A549 treated with Mapracorat at 1 μM for 4 hours (cell line): ENCODE measurements around the gene SNAP23. TPM values are rescaled to one million over a fixed set of nuclear protein-coding genes. Genes with fewer than 3 reads are reported as not detected.

ENCODE experiments used
- total RNA-seq: library from RNA; stranded (reverse); fragments of 200-300 nt; extraction: Qiagen RNA extraction; gene quantifications from 5 replicates; pipeline ENCODE4 v1.2.3, GENCODE V29; 2022

SNAP23 gene
- 15.8 to 40.2 TPM (median 16.1 TPM) in 5 replicates for total RNA-seq

GRCh38 chr15:42495361-42496212 lies at the start of gene SNAP23:
SNAP23 (plus strand) TSS chr15:42495634; CDS start chr15:42511847, 16,213 bp downstream.

GRCh38 chr15:42490671-42491538 lies 4.5 kb upstream of the SNAP23 start, which contains the start of gene ZNF106:
ZNF106 (minus strand) TSS chr15:42491141; CDS start chr15:42472289, 18,852 bp downstream.

GRCh38 chr15:42548249-42549031 lies 53.0 kb downstream of the SNAP23 start, which contains the start of the genes HAUS2 and LRRC57:
HAUS2 (plus strand) TSS chr15:42548838; CDS start chr15:42548873, 35 bp downstream.
LRRC57 (minus strand) TSS chr15:42548793; CDS start chr15:42548434, 359 bp downstream.

DNA sequence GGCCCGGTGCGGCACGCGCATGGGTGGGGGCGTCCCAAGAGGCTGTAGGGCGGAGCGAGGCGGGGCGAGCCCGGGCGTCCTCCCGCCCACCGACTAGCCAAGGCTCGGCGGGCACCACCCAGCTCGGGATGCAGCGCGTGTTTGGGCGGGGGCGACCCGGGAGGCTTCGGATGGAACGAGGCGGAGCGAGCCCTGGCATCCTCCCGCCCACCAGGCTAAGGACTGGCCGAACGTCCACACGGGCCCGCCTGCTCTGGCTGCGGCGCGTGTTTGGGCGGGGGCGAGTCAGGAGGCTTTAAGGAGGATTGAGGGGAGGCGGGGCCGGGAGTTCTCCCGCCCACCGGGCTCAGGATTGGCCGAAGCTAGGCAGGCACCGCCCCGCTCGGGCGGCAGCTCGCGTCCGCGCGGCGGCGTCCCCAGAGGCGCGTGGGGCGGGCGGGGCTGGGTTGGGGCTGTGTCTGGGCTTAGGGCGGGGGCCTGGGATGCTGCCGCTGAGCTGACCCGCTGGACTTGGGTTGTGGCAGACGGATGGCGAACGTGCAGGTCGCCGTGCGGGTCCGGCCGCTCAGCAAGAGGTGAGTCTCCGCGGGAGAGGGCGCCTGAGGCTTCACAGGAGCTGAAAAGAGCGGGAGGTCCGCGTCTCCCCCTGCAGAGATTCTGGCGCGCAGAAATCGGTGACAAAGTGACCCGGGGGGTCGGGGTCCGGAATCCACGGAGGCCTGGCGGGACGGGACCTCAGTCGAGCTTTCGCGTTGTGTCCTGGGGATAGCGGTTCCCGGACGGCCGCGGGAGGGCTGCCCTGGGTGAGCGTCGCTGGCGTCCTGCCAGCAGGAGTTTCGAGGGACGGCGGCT lies 80.0 kb downstream of the SNAP23 start, which contains the start of gene STARD9:
STARD9 (plus strand) TSS at position 419 of the 852 bp plus-strand sequence; CDS start at position 529, 110 bp downstream.

Other genes starting within 250 kb of the SNAP23 start
- 5.4 to 7.4 TPM (median 6.9 TPM) in 5 replicates for gene GANC, start 222.4 kb upstream of the SNAP23 start, total RNA-seq
- gene TMEM87A, start 222.2 kb upstream of the SNAP23 start, total RNA-seq: 26.0 to 32.5 TPM (median 27.5 TPM) in 5 replicates
- gene CAPN3, start 136.1 kb upstream of the SNAP23 start, total RNA-seq: 0.21 to 0.40 TPM (median 0.27 TPM) in 5 replicates
- 7.2 to 11.2 TPM (median 10.2 TPM) in 5 replicates for gene ZNF106, start 4.5 kb upstream of the SNAP23 start, total RNA-seq
- 9.2 to 13.0 TPM (median 11.5 TPM) in 5 replicates for gene LRRC57, start 53.2 kb downstream of the SNAP23 start, total RNA-seq
- 18.1 to 22.3 TPM (median 21.0 TPM) in 5 replicates for gene HAUS2, start 53.2 kb downstream of the SNAP23 start, total RNA-seq
- gene STARD9, start 80.0 kb downstream of the SNAP23 start, total RNA-seq: 1.6 to 2.1 TPM (median 1.9 TPM) in 5 replicates
- 4.2 to 8.5 TPM (median 5.8 TPM) in 5 replicates for gene CDAN1, start 241.5 kb downstream of the SNAP23 start, total RNA-seq